RCC 7860 (cell line): ENCODE results near the gene DDIT4.

Experiments
- DNase-seq: peaks from one replicate; pipeline ENCODE4 v3.0.0-alpha.2; 2015; ENCODE audit warnings: low spot score
- FAIRE-seq: peaks from 2 replicates; lab custom pipeline; 2012; peaks lifted over from hg19 to GRCh38; lab: Jason Lieb, UNC

Gene DDIT4

GRCh38 chr10:72314263-72314662 lies 40.5 kb downstream of the DDIT4 start:
- DNase-seq (no peak), FAIRE-seq (no peak)

GRCh38 chr10:72315054-72315453 lies 41.3 kb downstream of the DDIT4 start:
- FAIRE-seq = no peak

GRCh38 chr10:72315611-72316385 lies 42.1 kb downstream of the DDIT4 start:
- FAIRE-seq (peak; percentile 87), DNase-seq (peak; percentile 78)

More at GRCh38 chr10:72315054-72315453, 41.3 kb downstream of the DDIT4 start:
- no peak for DNase-seq

GRCh38 chr10:72316386-72316700 lies 42.6 kb downstream of the DDIT4 start:
- FAIRE-seq (no peak), DNase-seq (no peak)

GRCh38 chr10:72316748-72317435 lies 43.2 kb downstream of the DDIT4 start:
- DNase-seq (no peak), FAIRE-seq (no peak)

- DNase-seq (no peak), FAIRE-seq (no peak)
Measured at GRCh38 chr10:72318418-72319262, 44.9 kb downstream of the DDIT4 start.

- DNase-seq (peak; percentile 95), FAIRE-seq (peak; percentile 67)
Measured at GRCh38 chr10:72319416-72320254, 45.9 kb downstream of the DDIT4 start.

- FAIRE-seq (peak; percentile 88), DNase-seq (peak; percentile 100)
Measured at GRCh38 chr10:72320676-72321247, 47.0 kb downstream of the DDIT4 start.

- FAIRE-seq = no peak
Measured at GRCh38 chr10:72321248-72322029, 47.7 kb downstream of the DDIT4 start.

GRCh38 chr10:72322030-72322279 lies 48.2 kb downstream of the DDIT4 start:
- peak; percentile 43 for FAIRE-seq
- no peak for DNase-seq

More at GRCh38 chr10:72321248-72322029, 47.7 kb downstream of the DDIT4 start:
- no peak for DNase-seq

- peak; percentile 83 for DNase-seq
- FAIRE-seq = no peak
Measured at GRCh38 chr10:72322280-72323058, 48.7 kb downstream of the DDIT4 start.

GRCh38 chr10:72323108-72323749 lies 49.5 kb downstream of the DDIT4 start:
- DNase-seq (no peak), FAIRE-seq (no peak)

- DNase-seq = no peak
- FAIRE-seq = no peak
Measured at GRCh38 chr10:72323771-72324191, 50.1 kb downstream of the DDIT4 start.
